ENCODE measurements around the gene CERKL. TPM values are rescaled to one million over a fixed set of nuclear protein-coding genes. Genes with fewer than 3 reads are reported as not detected.

Gene CERKL
- total and polyA plus RNA-seq, 2 of the 13 experiments (the other 11 are each of a cell fraction or from before 2014, with no cell fraction given): not detected

GRCh38 chr2:181523756-181524155 is 133.1 kb downstream of the CERKL start (continued):
- TF ChIP-seq ZSCAN5A (CRISPR knock-in tag; IDR thresholded peaks at IDR 0.05; ENCODE audit: borderline replicate concordance): no peak
- TF ChIP-seq AGO1 (IDR thresholded peaks at IDR 0.05; ENCODE audit: low read depth, low read length, poor library complexity, severe bottlenecking): no peak
- no peak for TF ChIP-seq ZNF597 (CRISPR knock-in tag; IDR thresholded peaks at IDR 0.05)
- no peak for TF ChIP-seq ZNF17 (CRISPR knock-in tag; IDR thresholded peaks at IDR 0.05)
- no peak for TF ChIP-seq ZNF225 (CRISPR knock-in tag; IDR thresholded peaks at IDR 0.05)
- TF ChIP-seq MYPOP (CRISPR knock-in tag; IDR thresholded peaks at IDR 0.05): no peak
- no peak for TF ChIP-seq TOE1 (CRISPR knock-in tag; IDR thresholded peaks at IDR 0.05)
- TF ChIP-seq HOMEZ (CRISPR knock-in tag; IDR thresholded peaks at IDR 0.05; ENCODE audit: low read depth): no peak

- H3K9ac ChIP-seq (ENCODE audit: insufficient read depth, low read depth, low read length): no peak overlapping the region
- H3K4me1 ChIP-seq (ENCODE audit: insufficient read depth, low read length): no peaks in the 10 kb centered on the region
- no peaks in the 10 kb centered on the region for H4K20me1 ChIP-seq (ENCODE audit: insufficient read depth, low read length)
- no peaks in the 10 kb centered on the region for H3K27me3 ChIP-seq (ENCODE audit: control insufficient read depth in 1 of 2, insufficient read depth in 2 of 2, low read length in 2 of 2)
- no peak for DNase-seq (ENCODE audit: low spot score)
- in situ Hi-C loops (cut with HindIII; ENCODE audit: extremely low pct_ligation_motif_present, low pct_unique_long_range_greater_than_20kb) (no loop called here), intact Hi-C loops (cut with micrococcal nuclease; ENCODE audit: unreplicated experiment) (no loop called here)
- no peak overlapping the region for H2AFZ ChIP-seq (ENCODE audit: low read length)
- no peak overlapping the region for H3K27ac ChIP-seq (ENCODE audit: extremely low read length, insufficient read depth, low read length)
- TF ChIP-seq ZNF605 (CRISPR knock-in tag; IDR thresholded peaks at IDR 0.05) (no peak), ZNF609 (CRISPR knock-in tag; IDR thresholded peaks at IDR 0.05; ENCODE audit: borderline replicate concordance) (no peak), BHLHE40 (IDR thresholded peaks at IDR 0.05; ENCODE audit: low read length) (no peak), YY1 (IDR thresholded peaks at IDR 0.05; ENCODE audit: insufficient read depth, insufficient replicate concordance, low read depth, low read length) (no peak)
- CTCF ChIA-PET (ENCODE audit: low intra/inter-chr PET ratio, low total read pairs): no interaction called here
- H3K4me2 ChIP-seq (ENCODE audit: low read depth, low read length): no peak overlapping the region
- FAIRE-seq: no peak
- ATAC-seq: no peak
- H3K4me3 ChIP-seq (replicated peaks in 1 of 3; ENCODE audit: insufficient read depth in 1 of 3, low read depth in 2 of 3, low read length in 3 of 3): no peak overlapping the region
- BruUV-seq (replicated peaks): no TSS peak
- POLR2A ChIA-PET: no interaction called here
- WGBS (ENCODE audit: low lambda C conversion rate): 62% methylated on average over 1 of the region's 1 CpG
- no peaks in the 10 kb centered on the region for H3K36me3 ChIP-seq (replicated peaks in 1 of 2; ENCODE audit: control insufficient read depth in 1 of 2, insufficient read depth in 2 of 2, low read length in 2 of 2)
- H3K79me2 ChIP-seq (ENCODE audit: insufficient read depth, low read length): no peaks in the 10 kb centered on the region
- no peaks in the 10 kb centered on the region for H3K9me3 ChIP-seq (ENCODE audit: low read length)
Observed at GRCh38 chr2:181520253-181520652, 136.7 kb downstream of the CERKL start.
